GM21447 (cell line): ENCODE data around the gene CXXC5.

Experiments used
- ATAC-seq: cut with Tn5 transposase; IDR thresholded peaks from one replicate; pipeline ENCODE4 v1.9.1; 2021; ENCODE audit not compliant: unreplicated experiment

The CXXC5 gene

GRCh38 chr5:139638090-139638735 is 9.9 kb upstream of the CXXC5 start:
- no peak for ATAC-seq

DNA sequence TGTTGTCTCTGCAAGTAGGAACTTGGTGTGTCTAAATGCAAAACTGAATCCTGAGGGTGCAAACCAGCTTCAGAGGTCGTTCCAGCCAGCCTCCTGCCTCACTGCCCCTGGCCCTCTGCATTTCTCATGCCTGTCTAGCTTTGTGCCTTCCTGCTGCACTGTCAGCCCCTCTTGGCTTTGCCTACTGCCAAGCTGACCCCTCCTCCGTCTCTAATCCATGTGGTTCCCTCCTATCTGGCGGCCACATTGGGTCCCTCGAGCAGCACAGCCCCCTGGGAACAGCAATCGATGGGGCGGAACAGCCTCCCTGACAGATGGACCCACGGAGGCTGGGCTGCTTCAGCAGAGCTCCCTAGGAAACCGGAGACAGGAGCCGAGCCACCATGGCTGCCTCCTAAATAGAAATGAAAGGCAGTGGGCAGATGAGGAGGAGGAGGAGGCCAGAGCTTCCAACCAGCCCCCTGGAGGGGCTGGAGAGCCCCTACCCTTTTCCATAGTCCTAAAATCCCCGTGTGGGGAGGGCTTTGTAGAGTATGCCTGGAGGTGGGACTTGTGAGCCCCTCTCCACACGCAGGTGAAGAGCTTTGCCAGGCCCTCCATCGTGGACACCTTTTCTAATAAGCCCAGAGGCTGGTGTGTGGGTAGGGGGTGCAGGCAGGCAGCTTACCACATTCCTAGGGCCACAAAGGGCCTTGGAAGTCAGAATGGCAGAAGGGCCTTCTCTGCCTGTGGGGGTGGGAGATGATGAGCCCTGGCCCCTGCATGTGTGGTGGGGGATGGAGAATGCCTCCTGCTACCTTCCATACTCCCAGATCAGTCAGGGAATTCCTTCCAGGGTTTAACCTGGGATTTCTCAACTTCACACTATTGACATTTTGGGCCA is 9.2 kb upstream of the CXXC5 start:
- no peak for ATAC-seq

DNA sequence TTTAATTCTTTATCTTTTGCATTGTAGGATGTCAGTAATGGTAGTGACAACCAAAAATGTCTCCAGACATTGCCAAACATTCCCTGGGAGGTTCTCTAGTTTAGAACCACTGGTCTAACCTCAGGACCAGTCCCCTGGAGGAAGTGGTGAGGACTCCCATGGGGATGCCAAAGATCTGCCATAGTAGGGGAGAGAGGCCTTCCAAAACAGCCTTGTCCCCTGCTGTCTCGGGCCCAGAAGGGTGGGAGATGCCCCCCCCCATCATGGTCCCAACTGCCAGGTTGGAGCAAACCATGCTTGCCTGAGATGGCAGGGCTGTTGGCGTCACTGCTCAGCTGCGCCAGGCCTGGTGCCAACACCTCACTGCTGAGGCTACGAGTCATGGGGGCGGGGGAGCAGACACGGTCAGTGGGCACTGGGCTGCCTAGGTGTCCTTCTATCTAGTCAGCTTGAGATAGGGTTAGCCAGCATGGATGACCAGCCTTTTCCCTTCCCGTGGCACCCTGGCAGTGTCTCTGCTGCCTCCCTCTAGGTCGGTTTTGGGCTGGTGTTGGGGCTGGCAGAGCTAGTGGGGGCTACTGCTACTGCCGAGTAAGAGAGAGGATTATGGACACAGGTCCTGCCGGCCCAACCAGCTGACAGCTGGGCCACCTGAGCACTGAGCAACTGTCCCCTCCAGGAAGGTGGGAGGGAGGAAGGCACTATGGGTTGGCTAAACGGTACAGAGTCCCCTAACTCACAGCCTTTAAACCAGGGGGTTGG is 8.3 kb upstream of the CXXC5 start:
- ATAC-seq = no peak

- ATAC-seq = no peak
Observed at GRCh38 chr5:139640421-139641115, 7.6 kb upstream of the CXXC5 start.

DNA sequence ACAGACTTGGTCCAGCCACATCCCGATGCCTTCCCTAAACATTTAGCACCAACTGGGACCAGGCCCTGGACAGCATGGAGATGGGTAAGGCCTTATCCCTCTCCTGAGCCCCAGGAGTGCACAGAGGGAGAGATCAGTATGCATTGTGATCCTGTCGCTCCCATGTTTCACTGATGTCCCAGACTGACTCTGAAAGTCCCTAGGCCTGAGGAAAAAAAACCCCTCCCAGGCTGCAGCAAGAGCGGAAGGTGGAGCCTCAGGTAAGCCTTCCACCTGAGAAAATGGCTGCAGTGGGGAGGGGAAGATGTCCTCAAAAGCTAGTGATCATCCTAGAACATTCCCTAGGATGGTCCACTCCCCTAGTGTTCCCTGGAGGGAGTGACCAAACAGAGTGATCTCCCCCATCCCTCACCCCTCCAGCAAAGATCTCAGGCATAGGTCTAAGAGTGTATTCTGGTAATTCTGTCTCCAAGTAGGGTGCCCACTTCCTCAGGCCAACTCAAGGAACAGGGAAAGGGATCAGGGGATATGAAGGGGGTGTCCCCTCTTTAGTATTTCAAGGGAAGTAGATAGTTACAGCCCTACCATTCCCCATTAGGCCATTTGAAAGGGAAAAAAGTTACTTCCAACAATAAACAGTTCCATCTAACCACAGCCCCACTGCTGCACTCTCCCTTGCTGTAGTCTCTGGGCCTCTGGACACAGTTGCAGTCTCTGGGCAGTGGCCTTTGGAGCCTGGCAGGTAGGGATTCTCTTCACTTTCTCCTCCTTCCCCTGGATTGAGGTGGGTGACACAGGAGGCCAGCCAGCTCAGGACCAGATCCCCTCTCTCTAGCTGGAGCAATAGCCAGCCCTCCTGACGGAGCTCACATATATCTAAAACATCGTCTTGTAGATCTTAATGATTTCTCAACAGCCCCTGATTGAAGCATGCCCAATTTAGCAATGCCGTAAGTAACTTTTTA is 6.8 kb upstream of the CXXC5 start:
- no peak for ATAC-seq

DNA sequence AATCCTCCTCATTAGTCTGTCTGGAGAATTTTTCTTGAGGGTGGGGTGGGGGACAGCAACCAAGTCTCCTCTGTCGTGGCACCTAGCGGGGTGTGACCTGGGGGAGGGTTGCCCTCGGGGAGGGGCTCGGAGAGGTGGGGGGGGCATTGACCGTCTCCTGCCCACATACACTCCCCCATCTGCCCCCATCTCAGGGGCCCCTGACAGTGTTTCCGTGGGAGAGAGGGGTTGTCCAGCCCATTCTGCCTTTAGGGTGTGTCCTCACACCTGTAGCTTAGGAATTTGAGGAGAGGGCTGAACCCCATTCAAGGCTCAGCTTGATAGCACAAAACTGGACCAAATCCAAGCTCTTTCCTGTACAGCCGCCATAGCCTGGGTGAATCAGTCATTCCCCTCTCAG is 5.9 kb upstream of the CXXC5 start:
- ATAC-seq = no peak

- no peak for ATAC-seq
Observed at GRCh38 chr5:139642891-139643871, 5.0 kb upstream of the CXXC5 start.

GRCh38 chr5:139644001-139644456 is 4.1 kb upstream of the CXXC5 start:
- ATAC-seq = no peak

DNA sequence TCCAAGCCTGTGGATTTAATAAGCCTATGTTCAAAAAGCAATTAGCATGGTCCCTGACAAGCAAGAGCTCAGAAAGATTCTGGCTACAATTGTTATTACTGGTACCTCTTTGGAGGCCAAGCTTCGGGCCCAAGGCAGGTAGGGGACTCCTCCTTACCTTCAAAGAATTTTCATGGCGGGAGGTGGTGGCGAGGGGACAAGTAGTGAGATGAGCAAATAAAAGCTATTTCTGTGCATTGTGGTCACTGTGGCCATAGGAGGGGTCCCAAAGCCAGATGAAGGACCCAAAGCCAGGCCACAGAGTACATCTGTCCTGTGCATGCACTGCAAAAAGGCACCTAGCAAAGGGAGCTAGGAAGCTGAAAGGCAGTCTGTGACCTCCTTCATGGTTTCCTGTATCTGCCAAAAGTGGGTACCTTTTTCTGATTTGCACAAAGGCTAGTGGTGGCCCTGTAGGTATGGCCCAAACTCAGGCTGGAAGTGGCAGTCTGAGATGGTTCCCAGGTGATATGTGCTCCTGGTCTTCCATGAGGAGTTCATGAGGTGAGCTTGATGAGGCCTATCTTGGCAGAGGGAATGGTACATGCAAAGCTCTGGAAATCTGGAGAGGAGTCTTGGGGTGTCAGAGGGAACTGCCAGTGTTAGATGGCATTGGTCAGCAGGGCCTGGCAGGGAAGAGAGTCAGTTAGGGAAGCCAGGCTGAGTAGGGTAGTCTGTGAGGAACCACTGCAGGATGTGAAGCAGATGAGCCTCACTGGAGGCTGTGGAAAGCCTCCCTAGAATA is 3.3 kb upstream of the CXXC5 start:
- ATAC-seq = no peak

GRCh38 chr5:139645430-139645871 is 2.7 kb upstream of the CXXC5 start:
- ATAC-seq = no peak

DNA sequence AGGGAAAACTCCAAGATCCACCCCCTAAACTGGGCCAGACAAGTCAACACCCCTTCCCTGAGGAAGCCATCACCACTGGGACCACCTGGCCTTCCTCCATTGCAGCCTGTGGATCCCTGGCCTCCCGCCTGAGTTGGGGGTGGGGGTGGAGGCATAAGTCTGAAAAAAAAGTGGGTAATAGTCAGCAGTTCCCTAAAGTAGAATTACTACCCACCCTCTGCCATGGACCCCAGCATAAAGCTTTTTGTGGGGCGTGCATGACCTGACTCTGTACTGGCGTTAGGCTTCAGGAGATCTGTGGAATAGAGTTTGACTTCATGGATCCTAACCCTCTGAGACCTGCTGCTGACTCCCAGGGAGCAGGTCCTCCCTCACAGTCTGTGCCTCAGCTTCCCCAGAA is 2.0 kb upstream of the CXXC5 start:
- ATAC-seq = no peak

- ATAC-seq = no peak
Observed at GRCh38 chr5:139646912-139647505, 1.1 kb upstream of the CXXC5 start.

DNA sequence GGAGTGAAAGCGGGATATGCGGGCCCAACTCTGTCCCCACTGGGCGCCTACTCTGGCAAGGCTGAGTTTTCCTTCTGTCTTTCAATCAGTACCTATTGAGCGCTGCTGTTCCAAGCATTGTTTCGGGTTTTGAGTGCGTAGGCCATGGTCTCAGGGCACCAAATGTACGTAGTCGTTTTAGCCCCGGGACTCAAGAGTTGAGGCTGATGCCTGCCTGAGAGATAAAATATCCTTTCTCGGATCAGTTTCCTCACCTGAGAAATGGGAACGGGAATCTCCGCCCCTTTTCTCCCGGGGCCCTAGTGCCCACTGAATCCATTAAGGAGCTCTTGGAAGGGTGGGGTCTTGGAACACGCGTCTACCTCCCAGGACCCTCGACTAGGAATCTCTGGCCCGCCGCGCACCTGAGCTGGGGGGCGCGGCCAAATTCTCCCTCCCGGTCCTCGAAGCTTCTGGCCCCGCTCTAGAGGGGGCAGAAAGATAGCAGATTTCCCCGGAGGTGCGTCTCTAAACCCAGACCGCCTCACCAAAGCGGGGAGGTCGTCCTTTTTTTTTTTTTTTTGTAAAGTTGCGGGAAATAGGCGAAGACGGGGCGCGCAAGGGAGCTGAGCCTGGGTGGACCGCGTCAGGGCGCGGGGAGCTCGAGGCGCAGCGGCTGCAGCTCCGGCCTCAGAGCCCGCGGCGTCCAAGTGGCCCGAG is 494 bp upstream of the CXXC5 start:
- no peak for ATAC-seq

GRCh38 chr5:139649082-139649991 is 1.2 kb downstream of the CXXC5 start:
- ATAC-seq = no peak

GRCh38 chr5:139650031-139650688 is 2.0 kb downstream of the CXXC5 start:
- no peak for ATAC-seq
